Parathyroid adenoma (tissue), 2 donors: ENCODE data around the gene PLET1.

Experiments used
- H2AFZ ChIP-seq: fragments of 300-600 bp; sonication (generic); one replicate; pipeline ENCODE4 v1.7.0; 2017; ENCODE audit warnings: antibody characterized with exemption, mild to moderate bottlenecking
- H3K27ac ChIP-seq: fragments of 300-600 bp; sonication (generic); one replicate; pipeline ENCODE4 v1.7.0; 2017
- H3K27me3 ChIP-seq: fragments of 300-600 bp; sonication (generic); one replicate; pipeline ENCODE4 v1.7.0; 2017; ENCODE audit warnings: low read length; ENCODE audit not compliant: control insufficient read depth, insufficient read depth
- H3K36me3 ChIP-seq: fragments of 300-600 bp; sonication (generic); one replicate; pipeline ENCODE4 v1.7.0; 2017; ENCODE audit warnings: low read length; ENCODE audit not compliant: control insufficient read depth, insufficient read depth
- H3K4me1 ChIP-seq: fragments of 300-600 bp; sonication (generic); one replicate; pipeline ENCODE4 v1.7.0; 2017; ENCODE audit warnings: control low read depth
- H3K4me2 ChIP-seq: fragments of 300-600 bp; sonication (generic); one replicate; pipeline ENCODE4 v1.7.0; 2017; ENCODE audit warnings: low read length
- H3K4me3 ChIP-seq: fragments of 300-600 bp; sonication (generic); one replicate; pipeline ENCODE4 v1.7.0; 2017; ENCODE audit warnings: low read depth, low read length
- H3K79me2 ChIP-seq: fragments of 300-600 bp; sonication (generic); one replicate; pipeline ENCODE4 v1.7.0; 2017; ENCODE audit warnings: control low read depth
- H3K9ac ChIP-seq: fragments of 300-600 bp; sonication (generic); one replicate; pipeline ENCODE4 v1.7.0; 2017; ENCODE audit warnings: mild to moderate bottlenecking
- H3K9me3 ChIP-seq: fragments of 300-600 bp; sonication (generic); one replicate; pipeline ENCODE4 v1.7.0; 2017; ENCODE audit warnings: low read length; ENCODE audit not compliant: control insufficient read depth
- TF ChIP-seq, protein P1 (sequence below): fragments of 300-600 bp; sonication (generic); IDR thresholded peaks from one replicate; pipeline ENCODE4 v1.7.0; 2017; ENCODE audit warnings: antibody characterized with exemption, mild to moderate bottlenecking
- donor health status: primary hyperparathyroidism.

PLET1 gene

DNA sequence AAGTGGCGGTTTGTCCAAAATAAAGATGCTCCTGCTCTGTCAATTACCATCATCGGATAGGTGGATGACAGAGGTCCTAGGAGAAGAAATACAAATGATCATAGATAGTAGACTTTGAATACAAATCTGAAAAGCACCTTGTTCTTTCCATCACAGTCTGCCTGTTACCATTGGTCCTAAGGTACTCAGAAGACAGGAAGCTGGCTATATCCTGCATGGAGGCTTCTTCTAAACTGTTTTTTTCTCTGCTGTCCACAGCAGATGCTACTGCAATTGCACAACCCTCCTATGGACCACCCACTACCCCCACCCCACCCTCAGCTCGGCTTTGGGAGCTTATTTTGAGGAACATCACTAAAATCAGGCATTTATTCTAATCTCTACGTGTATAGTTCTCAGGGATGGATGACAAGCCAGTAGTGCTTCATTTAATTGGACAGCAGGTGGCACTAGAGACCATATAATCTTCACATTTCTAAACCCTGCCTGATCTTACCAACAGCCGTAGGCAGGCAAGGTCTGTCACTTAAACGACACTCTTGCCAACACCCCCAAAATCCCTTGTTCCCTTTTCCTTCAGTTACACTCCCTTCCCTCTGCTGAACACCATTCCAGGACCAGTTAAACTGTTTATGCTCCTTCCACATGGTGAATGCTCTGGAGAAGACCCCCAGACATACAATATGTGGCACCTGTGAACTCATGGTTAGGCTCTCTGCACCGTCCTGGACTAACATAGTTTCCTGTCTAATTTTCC lies 41.0 kb downstream of the PLET1 start:
- H3K9ac ChIP-seq, result no peak overlapping the region
- H3K27ac ChIP-seq, result no peak overlapping the region
- TF ChIP-seq, protein P1, sequence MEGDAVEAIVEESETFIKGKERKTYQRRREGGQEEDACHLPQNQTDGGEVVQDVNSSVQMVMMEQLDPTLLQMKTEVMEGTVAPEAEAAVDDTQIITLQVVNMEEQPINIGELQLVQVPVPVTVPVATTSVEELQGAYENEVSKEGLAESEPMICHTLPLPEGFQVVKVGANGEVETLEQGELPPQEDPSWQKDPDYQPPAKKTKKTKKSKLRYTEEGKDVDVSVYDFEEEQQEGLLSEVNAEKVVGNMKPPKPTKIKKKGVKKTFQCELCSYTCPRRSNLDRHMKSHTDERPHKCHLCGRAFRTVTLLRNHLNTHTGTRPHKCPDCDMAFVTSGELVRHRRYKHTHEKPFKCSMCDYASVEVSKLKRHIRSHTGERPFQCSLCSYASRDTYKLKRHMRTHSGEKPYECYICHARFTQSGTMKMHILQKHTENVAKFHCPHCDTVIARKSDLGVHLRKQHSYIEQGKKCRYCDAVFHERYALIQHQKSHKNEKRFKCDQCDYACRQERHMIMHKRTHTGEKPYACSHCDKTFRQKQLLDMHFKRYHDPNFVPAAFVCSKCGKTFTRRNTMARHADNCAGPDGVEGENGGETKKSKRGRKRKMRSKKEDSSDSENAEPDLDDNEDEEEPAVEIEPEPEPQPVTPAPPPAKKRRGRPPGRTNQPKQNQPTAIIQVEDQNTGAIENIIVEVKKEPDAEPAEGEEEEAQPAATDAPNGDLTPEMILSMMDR, result peak; percentile 62
- no peaks in the 10 kb centered on the region for H3K27me3 ChIP-seq
- no peaks in the 10 kb centered on the region for H3K4me1 ChIP-seq
- H3K9me3 ChIP-seq, result no peaks in the 10 kb centered on the region
- peak overlapping the region; percentile 46 for H2AFZ ChIP-seq
- no peaks in the 10 kb centered on the region for H3K36me3 ChIP-seq
- H3K79me2 ChIP-seq, result no peaks in the 10 kb centered on the region
- no peak overlapping the region for H3K4me2 ChIP-seq
- no peak overlapping the region for H3K4me3 ChIP-seq

DNA sequence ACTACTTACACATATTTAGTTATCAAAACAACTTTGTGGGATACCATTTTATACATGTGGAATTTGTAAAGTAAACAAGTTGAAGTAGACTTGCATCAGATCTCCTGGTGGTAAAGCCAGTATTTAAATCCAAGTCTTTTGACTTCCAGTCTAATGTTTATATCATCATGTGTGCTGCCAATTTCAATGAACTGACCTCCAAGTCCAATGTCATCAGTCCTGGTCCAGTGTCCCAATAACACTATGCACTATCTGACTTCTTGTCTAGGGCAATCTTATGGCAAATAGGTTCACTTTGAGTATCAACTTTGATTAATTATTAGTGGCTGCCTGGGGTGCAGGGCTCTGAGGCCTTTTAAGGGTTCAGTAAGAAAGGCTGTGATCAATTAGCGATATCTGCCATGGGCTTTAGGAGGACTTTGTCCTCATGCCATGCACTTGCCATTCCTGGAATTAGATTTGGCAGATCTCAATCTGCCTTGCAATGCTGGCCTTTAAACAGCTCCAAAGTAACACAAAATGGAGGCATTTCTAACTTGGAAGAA lies 44.0 kb downstream of the PLET1 start:
- Histone ChIP-seq H3K27ac (no peak overlapping the region), H2AFZ (no peak overlapping the region), H3K4me2 (no peak overlapping the region), H3K27me3 (no peaks in the 10 kb centered on the region), H3K9me3 (no peaks in the 10 kb centered on the region), H3K79me2 (no peaks in the 10 kb centered on the region), H3K4me3 (no peak overlapping the region), H3K4me1 (no peaks in the 10 kb centered on the region), H3K9ac (no peak overlapping the region), H3K36me3 (no peaks in the 10 kb centered on the region)
- TF ChIP-seq, protein P1, result no peak

DNA sequence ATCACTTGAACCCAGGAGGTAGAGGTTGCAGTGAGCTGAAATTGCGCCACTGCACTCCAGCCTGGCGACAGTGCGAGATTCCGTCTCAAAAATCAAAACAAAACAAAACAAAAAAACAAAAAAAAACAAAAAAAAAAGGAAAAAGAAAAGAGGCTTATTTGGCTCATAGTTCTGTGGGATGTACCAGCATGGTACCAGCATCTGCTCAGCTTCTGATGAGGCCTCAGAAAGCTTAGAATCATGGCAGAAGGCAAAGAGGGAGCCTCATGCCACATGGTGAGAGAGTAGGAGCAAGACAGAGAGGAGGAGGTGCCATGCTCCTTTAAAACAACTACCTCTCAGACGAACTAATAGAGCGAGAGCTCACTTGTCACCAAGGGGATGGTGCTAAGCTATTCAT lies 45.0 kb downstream of the PLET1 start:
- Histone ChIP-seq H3K9ac (no peak overlapping the region), H3K4me1 (no peaks in the 10 kb centered on the region), H3K27ac (no peak overlapping the region), H3K4me3 (no peak overlapping the region), H3K27me3 (no peaks in the 10 kb centered on the region), H3K79me2 (no peaks in the 10 kb centered on the region), H3K9me3 (no peaks in the 10 kb centered on the region), H2AFZ (no peak overlapping the region), H3K4me2 (no peak overlapping the region), H3K36me3 (no peaks in the 10 kb centered on the region)
- TF ChIP-seq, protein P1, result no peak

DNA sequence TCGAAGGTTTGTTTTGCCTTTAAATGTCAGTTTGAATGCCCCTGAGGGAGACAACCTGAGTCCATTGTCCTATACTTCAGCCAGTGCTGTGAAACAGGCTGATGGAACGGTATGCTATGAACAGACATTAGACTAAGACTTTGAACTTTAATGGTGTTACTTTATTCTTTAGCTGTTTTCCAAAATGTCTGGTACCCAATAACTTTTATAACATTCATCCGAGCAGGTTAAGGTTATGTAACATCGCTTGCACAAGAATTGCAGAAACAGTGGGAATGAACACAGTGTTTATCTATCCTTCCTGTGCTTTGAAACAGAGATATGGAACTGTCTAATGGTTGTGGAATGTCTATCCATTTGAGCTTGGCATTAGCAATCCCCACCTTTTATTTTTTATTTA lies 46.9 kb downstream of the PLET1 start:
- no peak overlapping the region for H3K4me3 ChIP-seq
- no peaks in the 10 kb centered on the region for H3K36me3 ChIP-seq
- TF ChIP-seq, protein P1, result no peak
- no peaks in the 10 kb centered on the region for H3K9me3 ChIP-seq
- no peak overlapping the region for H2AFZ ChIP-seq
- H3K4me2 ChIP-seq, result no peak overlapping the region
- H3K79me2 ChIP-seq, result no peaks in the 10 kb centered on the region
- no peaks in the 10 kb centered on the region for H3K4me1 ChIP-seq
- no peaks in the 10 kb centered on the region for H3K27me3 ChIP-seq
- H3K27ac ChIP-seq, result no peak overlapping the region
- H3K9ac ChIP-seq, result no peak overlapping the region

DNA sequence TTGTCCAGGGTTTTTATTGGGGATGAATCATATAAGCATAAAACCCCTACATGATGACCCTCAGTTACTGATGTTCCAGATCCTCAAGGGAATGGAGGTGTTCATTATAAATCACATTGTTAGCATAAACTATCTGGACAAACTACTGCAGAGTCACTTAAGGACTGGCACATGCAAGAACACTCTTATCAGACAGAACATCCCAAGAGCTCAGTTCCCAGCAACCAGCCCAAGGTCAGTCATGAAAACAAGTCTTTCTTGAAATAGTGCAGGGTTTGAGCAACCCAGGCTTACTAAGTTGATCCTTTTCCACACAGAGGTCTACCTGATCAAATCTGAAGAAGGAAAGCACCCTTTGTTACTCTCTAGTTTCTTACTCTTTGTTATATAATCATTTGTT lies 48.0 kb downstream of the PLET1 start:
- Histone ChIP-seq H3K27ac (no peak overlapping the region), H3K4me3 (no peak overlapping the region), H3K4me1 (no peaks in the 10 kb centered on the region), H3K79me2 (no peaks in the 10 kb centered on the region), H3K9me3 (no peaks in the 10 kb centered on the region), H3K36me3 (no peaks in the 10 kb centered on the region), H3K9ac (no peak overlapping the region), H2AFZ (no peak overlapping the region), H3K27me3 (no peaks in the 10 kb centered on the region), H3K4me2 (no peak overlapping the region)
- TF ChIP-seq, protein P1, result no peak
